GM03348 (cell line): ENCODE data around the gene PREP.
A peak's percentile ranks its signal among the peaks of the same experiment; 100 is the strongest.

ENCODE experiments used
- DNase-seq: peaks from one replicate; pipeline ENCODE4 v3.0.0; 2012; ENCODE audit warnings: low spot score

PREP gene

DNA sequence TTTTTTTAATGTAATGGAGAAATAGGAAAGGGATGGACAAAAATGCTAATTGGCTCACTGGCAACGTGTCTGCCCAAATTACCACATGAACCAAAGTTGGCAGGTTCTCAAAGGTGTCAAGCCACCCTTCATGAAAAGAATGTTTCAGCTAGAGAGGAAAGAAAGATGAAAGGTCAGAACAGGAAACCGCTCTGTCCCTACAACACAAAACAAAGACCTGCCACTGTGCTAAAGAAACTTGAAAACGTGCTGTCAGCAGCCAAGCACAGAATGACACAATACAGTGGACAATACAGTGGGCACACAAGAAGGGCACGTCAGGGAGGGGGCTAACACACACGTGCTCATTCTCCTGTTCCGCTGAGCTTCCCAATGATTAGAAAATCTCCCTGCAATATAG is 4.9 kb downstream of the PREP start:
- DNase-seq = no peak

DNA sequence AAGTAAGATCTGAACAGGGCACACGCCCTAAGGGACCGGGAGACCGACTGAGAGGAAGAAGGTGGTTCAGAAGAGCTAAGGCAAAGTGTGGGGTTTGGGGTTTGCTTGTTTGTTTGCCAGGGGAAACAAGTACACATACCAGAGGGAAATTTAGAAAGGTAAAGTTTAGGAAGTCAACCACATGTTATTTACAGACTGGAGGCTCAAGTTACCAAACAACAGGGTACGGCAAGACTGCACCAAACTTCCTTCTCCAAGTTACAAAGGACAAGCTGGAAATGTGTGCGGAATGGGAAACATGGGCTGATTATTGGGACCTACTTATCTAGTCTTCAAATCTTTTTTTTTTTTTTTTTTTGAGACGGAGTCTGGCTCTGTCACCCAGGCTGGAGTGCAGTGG is 11.2 kb downstream of the PREP start:
- no peak for DNase-seq

DNA sequence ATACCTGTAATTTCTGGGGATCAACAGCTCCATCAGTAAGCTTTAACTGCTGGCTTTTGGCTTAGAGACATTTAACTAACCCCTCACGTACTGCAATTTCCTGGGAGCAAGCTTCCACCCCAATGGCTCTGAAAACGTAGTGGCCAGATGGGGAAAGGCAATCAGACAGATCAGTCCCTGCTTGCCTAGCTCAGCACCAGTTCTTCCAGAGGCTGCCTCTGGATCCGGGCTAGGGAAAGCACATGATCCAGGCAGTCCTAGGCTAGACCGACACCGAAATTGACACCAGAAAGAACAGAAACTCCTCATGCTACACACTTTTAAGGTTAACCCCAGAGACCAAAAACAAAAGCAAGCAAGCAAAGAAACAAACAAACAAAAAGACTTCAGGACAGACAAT is 13.3 kb downstream of the PREP start:
- DNase-seq = peak; percentile 25

DNA sequence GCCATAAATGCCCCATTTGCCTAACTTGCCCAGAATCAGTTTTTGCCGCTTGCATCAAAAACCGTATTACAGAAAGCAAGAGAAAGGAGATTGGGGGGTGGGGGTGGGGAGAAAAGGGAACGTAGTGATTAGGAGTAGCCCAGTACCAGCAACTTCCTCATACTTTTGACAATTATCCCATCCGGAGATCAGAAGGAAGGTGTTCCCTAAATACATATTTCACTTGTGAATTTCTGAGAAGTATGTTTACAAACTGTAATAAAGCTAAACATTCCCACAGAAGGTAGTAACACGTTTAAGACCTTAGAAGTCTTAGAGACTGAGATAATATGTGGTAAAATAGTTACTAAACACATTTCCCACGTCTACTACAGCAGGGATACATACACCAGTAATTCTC is 14.5 kb downstream of the PREP start:
- DNase-seq = no peak

DNA sequence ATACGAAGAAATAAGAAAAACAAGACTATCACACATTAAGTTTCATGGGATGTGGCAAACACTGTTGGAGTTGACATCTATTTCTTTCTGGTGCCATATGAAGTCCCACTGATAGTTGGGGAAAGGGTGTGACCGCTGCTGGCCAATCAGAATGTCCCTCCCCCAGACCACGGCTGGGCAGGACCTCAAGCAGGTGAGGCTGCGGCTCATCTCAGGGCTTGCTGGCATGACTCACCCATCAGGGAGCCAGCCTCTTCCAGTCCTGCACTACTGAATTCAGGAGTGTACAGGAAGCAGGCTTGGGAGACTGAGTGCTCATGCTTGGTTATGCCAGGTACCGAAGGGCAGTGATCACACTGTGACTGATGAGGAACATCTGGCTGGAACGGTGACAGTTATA is 18.9 kb downstream of the PREP start:
- DNase-seq = no peak

DNA sequence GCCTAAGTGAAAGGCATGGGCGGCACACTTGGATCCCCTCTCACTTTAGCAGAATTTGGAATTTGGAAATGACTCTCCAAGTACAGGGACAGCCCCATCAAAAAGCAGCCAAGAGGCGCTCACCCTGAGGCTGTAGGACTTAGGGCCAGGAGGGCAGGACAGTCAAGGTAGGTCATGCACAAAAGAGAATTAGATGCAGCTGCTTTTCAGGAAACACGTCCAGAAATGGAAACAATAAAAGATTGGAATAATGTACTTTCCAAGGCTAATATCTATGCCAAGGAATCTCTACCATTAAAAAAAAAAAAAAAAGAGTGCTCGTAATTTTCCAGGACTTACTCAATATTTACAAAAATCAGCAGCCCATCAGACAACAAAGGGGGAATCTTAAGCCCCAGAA is 19.9 kb downstream of the PREP start:
- no peak for DNase-seq

DNA sequence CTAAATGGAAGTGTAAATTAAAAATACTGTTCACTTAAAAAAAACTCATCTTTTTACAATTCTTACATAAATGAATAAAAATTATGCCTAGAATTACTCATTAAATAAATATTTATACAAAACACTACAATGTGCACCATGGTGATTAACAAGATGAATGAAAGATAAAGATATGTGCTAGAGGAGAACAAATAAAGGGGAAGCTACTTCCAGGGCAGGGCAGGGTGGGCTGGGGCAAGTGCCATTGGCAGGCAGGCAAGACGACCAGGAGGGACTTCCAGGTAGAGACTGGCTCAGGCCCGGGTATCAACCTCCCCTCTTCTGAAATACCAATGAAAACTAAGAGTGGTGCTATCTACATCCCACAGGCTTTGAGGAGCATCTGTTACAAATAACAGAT is 20.4 kb downstream of the PREP start:
- DNase-seq = no peak

DNA sequence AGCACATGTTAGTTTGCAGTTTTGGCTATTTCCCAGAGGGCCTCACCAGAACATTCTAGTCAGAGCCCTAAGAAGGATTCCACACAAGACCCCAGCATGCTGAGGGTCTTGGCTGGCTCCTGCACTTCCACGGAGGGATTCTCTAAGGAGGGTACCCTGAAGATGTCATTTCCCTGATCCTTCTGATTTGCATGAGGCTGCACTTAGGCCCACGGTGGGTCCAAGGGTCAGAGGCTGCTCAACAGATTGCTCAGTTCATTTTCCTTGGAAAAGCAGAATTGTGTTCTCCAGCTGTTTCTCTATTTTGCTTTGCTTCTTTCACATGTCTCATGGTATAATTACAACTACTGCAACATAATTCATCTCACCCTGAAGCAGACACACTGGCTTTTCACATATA is 22.2 kb downstream of the PREP start:
- DNase-seq = no peak

DNA sequence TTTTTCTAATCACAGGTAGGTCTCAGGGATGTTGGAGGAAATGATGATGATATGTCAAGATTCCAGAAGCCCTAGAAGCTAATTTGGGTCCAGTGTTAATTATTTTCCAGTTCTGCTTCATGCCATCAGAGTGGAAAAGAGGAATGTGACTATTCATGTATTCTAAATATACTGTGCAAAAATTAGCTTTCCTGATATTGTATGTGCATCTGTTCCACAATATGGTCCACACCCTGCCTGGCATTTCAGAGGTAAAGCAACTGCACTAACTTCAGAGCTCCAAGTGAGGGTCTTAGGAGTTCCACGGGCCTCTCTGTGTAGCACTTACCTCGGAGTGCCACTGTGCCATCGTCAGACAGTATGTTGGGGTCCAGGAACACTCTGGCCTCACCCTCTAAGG is 27.1 kb downstream of the PREP start:
- DNase-seq = no peak

DNA sequence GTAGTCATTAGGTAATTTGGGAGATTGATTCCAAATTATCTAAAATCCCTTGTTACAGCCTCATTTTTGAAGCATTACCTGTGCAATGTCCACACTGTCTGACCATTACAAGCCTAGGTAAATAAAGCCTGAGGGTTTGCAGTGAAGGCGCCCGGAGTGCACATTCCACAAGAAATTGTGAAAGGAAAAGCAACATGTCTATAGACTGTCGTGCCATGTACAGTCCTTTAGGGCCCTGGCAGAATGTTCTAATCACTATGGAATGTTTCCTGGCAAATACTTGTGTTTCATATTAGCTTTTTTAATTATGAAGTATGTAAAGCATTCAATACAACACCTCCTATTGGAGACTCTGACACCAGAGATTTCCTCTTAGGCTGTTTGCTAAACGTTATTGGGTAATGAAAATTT is 28.9 kb downstream of the PREP start:
- DNase-seq = peak; percentile 75

DNA sequence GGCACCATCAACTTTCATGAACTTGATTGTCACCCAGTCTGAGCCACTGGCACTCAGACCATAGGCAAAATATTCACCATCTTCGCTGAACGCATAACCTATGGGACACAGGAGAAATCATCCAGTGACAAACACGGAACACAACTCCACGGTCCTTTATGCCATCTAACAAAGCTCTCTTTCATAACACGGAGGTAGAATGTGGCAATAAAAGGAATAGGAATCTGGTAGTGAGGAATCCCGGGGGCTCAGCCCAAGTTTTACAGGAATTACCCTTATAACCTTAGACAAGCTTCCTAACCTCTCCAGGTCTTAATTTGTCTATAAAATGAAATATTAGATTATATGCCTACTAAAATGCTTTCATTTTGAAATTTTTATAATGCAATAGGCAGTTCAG is 29.4 kb downstream of the PREP start:
- DNase-seq = no peak

DNA sequence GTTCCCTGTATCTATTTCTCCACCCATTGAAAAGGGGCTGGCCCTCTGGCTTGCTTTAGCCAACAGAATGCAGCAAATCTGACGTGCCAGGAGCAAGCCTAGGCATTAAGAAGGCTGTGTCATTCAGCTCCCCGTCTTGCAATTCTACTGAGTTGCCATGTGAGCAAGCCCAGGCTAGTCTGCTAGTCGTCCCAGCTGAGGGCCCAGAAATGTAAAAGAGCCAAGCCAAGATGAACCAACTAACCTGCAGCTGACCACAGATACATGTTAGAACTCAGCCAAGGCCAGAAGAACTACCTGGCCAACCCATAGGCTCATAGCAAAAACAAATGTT is 30.1 kb downstream of the PREP start:
- no peak for DNase-seq

DNA sequence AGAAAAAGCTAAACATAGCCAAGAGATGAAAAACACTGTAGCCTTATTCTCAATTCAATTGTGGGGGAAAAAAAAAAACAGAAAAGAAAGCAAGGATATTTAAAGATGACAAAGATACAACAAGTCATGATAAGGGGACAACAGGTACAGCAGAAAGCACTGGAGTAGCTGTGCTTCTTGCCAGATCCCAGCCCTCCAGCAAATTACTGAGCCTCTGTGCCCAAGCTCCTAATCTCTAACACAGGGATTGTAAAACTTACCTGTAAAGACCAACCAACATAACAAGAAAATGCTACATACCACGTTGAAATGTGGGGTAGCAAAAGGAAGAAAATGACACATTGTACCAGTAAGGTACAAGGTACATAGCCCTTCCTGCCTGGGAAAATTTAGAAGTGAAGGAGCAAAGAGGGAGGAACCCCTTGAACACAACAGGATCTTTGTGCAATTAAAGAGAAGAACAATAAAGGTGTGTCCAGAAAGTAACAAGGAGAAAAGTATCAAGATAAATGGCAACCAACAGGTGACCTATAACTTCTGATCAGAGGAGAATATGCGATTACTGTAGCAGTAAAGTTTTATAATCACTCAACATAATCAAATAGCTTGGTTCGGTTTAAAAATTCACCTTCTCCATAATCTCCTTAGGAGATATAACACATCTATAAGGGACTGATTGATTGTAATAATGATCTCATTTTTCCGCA is 30.6 kb downstream of the PREP start:
- no peak for DNase-seq

DNA sequence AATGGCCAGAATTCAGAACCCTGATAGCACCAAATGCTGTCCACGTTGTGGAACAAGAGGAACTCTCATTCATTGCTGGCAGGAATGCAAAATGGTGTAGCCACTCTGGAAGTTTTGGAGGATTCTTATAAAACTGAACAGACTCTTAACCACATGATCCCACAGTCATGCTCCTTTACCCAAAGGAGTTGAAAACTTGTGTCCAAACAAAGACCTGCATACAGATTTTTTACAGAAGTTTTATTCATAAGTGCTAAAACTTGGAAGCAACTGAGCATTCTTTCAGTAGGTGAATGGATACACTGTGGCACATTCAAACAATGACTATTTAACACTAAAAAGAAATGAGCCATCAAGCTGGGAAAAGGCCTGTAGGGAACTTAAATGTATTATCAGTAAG is 32.5 kb downstream of the PREP start:
- no peak for DNase-seq

DNA sequence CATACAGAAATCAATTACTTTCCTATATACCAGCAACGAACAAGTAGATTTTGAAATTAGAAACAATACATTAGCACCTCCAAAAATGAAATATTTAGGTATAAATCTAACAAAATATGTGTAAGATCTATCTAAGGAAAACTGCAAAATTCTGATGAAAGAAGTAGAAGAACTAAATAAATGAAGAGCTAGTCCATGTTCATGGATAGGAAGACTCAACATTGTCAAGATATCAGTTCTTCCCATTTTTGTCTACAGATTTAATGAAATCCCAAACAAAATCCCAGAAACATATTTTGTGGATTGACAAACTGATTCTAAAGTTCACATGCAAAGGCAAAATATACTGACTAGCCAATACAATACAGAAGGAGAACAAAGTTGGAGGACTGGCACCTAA is 33.7 kb downstream of the PREP start:
- DNase-seq = no peak

DNA sequence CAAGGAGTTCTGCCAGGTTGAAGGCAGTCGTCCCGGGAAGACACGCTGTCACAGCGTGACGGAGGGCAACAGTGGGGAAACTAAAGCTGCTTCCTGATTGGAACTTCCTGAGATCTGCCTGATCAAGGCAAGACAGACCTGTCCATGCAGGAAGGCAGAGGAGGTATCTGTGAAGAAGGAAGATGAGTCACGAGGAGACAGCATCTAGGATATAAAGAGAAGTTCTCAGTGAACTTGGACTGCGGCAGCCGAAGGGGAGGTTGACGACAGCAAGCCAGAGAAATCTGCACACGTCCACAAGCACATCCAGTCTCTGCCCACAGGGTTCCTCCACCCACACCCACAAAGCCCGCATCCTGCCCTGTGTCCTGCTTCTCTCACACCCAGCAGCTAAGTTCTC is 38.6 kb downstream of the PREP start:
- no peak for DNase-seq

DNA sequence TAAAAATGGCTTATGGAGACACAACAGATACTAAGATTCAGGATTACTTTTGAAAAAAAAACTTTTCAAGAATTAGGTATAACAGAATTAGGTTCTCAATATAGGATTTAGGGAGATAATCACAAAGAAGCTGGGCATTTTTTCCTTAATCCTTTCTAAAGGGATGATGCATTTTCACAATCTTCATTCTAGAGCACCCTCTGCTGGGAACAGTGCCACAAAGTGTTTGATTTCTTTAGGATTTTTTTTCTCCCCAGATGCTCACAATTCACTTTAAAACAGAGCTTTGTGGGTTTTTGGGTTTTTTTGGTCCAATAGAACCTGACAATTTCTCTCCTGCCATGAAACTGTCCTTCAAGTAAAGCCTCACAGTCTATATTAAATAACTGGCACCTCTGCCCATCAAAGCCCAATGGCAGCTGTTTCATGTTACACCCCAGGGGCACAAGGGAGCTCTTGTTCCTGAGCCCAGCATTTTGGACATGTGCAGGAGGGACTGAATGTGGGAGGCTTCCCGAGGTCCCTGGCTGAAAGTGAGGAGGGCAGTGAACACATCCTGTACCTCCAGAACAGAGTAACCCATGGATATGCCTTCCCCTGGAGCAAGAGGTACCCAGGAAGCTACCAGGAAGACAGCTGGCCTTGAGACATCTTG is 39.7 kb downstream of the PREP start:
- DNase-seq = peak; percentile 57

DNA sequence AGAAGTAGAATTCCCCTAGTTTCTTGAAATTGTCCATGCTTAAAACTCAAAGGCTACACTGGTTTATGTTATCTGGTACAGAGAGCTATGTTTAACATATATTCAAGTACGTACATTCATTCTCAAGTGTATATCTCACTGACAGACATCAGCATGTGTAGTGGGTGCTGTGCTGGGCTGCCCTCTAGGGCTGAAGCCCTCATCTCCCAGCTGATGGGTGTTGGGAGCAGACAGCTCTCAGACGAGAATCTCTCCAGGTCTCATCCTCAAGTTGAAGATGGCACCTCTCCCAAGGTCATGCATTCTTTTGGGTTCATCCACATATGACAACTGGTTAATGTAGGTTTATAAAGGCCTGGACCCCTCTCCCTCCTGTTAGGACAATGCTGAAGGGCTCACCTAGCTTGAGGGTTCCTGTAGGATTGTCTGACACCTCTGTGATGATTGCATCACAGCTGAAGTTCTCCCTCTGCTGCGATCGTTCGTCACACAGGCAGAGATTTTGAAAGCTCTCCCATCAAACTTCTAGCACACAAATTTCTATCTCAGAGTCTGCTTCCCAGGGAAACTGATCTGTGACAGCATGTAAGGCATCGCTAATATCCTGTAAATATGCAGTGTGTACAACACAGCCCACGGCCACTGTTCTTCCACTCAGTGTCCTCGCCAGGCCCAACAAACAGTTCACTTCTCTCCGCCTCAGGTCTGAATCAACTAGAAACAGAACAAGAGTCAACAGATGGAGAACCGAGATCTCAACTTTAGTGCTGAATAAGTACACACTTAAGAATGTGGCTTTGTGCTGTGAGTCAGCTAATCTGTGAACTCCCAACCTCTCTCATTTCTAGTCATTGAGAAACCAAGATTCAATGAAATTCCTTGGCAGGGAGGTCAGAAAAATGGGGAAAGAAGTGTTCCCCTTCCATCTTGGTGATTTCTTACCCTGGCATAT is 43.2 kb downstream of the PREP start:
- peak; percentile 88 for DNase-seq

DNA sequence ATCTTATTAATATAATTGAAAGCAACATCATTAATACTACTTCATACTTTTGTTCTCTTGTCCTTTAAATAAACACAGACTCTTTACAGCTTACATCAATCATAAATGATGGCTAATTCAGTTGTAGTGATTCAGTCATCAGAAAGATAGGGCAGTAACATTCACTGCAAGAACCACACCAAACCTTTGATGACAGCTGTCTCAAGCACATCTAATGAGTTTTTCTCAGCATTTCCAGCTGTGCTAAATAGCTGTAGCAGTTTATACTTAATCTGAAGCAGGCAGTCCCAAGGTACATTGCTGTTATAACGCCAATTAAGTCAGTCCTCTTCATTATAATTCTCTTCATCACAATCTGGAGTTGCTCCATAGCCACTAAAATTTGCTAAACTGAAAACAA is 45.7 kb downstream of the PREP start:
- no peak for DNase-seq

DNA sequence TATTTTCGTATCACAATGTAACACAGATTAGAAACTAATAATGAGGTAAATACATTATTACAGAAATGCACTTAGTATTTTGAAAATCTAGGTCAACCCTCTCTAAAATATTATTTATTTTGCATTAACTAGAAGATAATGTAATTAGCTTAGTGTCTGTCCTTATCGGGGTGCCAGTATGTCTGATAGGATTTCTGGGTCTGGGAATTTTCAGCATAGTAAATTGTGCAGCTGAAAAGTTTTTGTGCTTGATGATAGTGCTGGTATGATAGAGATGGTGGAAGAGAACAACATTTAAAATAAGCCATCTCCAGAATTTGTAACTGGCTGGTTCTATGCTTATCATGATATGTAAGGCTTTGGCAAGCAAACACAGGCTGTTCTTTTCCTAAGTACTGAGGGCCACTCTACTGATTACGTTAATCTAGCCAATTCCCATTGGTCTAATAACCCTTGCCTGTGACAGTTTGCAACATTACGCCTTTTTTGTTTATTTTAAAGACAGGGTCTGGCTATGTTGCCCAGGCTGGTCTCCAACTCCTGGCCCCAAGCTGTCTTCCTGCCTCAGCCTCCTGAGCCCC is 50.8 kb downstream of the PREP start:
- DNase-seq = no peak

DNA sequence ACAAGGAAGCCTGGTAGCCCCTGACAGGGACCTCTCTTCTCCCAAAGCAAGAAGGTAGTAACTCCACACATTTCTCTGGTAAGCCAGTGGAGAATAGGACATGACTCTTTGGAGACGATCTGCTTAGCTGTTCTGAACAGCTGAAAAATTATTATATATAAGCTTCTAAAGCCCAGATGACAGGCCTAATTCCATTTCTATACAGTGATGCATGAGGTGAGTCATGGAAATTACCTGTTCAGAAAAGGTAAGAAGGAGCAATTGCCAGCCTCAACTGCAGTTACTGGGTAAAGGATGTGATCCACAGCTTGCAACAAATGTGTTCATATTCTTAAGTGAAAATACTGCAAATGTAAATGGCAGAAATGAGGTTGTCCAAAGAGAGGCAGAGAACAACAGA is 54.0 kb downstream of the PREP start:
- no peak for DNase-seq

DNA sequence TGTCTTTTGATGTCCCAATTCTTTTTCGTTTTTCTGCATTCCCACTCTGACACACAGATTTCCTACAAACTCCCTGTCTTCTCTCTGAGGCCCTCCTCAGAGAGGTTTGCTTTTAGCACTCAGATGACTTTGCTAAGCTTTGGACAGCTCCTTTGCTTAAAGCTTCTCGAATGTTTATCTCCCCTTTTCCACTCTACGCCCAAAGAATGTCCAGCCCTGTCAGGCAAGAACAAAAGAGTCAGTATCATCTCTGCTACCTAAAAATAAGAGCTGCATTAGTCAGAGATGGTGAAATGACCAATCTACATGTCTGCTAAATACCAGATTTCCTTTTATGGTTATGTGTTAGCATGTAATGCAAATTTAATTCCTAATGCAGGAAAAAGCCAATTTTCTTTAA is 56.8 kb downstream of the PREP start:
- DNase-seq = peak; percentile 60

DNA sequence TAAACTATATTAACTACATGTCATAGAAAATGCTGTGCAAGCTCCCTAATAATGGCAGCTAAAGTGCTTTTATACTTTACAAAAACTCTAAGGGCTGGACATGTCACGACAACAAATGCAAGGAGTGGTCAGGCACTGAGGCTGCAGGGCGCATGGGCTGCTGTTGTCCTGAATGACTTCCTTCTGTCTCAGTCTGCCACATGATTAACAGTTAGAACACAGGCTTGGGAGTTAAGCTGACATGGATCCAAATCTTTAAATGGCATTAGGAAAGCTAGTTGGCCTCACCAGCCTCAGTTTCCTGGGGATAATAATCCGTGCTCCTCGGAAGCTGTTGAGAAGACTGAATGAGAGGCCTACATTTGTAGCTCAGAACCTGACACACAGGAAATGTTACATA is 57.4 kb downstream of the PREP start:
- DNase-seq = no peak
